Endothelial cell (in vitro differentiated cells): ENCODE data around the gene HLF. TPM values are rescaled to one million over a fixed set of nuclear protein-coding genes. Genes with fewer than 3 reads are reported as not detected.

ENCODE experiments used
- DNase-seq: peaks from one replicate; pipeline ENCODE4 v3.0.0; 2021; ENCODE audit warnings: low spot score
- H3K27ac Mint-ChIP-seq: one replicate; pipeline ENCODE4 v1.8.0; 2021; ENCODE audit warnings: mixed read lengths, inconsistent platforms; ENCODE audit not compliant: unreplicated experiment
- H3K27me3 Mint-ChIP-seq: one replicate; pipeline ENCODE4 v1.8.0; 2021; ENCODE audit warnings: mild to moderate bottlenecking, moderate library complexity, mixed read lengths, inconsistent platforms; ENCODE audit not compliant: unreplicated experiment
- H3K36me3 Mint-ChIP-seq: one replicate; pipeline ENCODE4 v1.8.0; 2021; ENCODE audit warnings: mild to moderate bottlenecking, low read depth, mixed read lengths, inconsistent platforms; ENCODE audit not compliant: unreplicated experiment
- H3K4me1 Mint-ChIP-seq: one replicate; pipeline ENCODE4 v1.8.0; 2021; ENCODE audit warnings: mild to moderate bottlenecking, mixed read lengths, inconsistent platforms; ENCODE audit not compliant: unreplicated experiment
- H3K4me3 Mint-ChIP-seq: one replicate; pipeline ENCODE4 v1.8.0; 2021; ENCODE audit warnings: mild to moderate bottlenecking, mixed read lengths, inconsistent platforms; ENCODE audit not compliant: unreplicated experiment
- H3K9me3 Mint-ChIP-seq: one replicate; pipeline ENCODE4 v1.8.0; 2021; ENCODE audit warnings: mixed read lengths, inconsistent platforms; ENCODE audit not compliant: unreplicated experiment
- CTCF ChIP-seq: fragments of 200-600 bp; sonication (generic); IDR thresholded peaks from one replicate; pipeline ENCODE4 v1.5.0; 2021; ENCODE audit warnings: antibody characterized with exemption; ENCODE audit not compliant: unreplicated experiment
- total RNA-seq: library from RNA; stranded (reverse); fragmentation: NEBNext Ultra II Directional; extraction: Animal tissue kit (Norgen Biotek cat#: 25700); gene quantifications from one replicate; pipeline ENCODE4 v1.2.1, GENCODE V29; 2021; ENCODE audit not compliant: unreplicated experiment

The HLF gene
- total RNA-seq, 1 donor from 2014 or later: not detected

- Mint-ChIP-seq H3K4me1 (no peaks in the 10 kb centered on the region), H3K36me3 (no peaks in the 10 kb centered on the region), H3K27me3 (peaks cover 4% of the 10 kb centered on the region), H3K9me3 (no peaks in the 10 kb centered on the region), H3K27ac (no peak overlapping the region), H3K4me3 (peak overlapping the region; percentile 88)
- peak; percentile 88 for DNase-seq
- TF ChIP-seq CTCF: no peak
These were observed 26.4 kb upstream of the HLF start for GRCh38 chr17:55238179-55238930.

GRCh38 chr17:55238931-55239297 is 25.8 kb upstream of the HLF start:
- H3K4me3 Mint-ChIP-seq: peak overlapping the region; percentile 88
- TF ChIP-seq CTCF: no peak
- H3K4me1 Mint-ChIP-seq: no peaks in the 10 kb centered on the region
- no peaks in the 10 kb centered on the region for H3K9me3 Mint-ChIP-seq
- no peak overlapping the region for H3K27ac Mint-ChIP-seq
- no peaks in the 10 kb centered on the region for H3K36me3 Mint-ChIP-seq
- DNase-seq: no peak
- H3K27me3 Mint-ChIP-seq: peaks cover 4% of the 10 kb centered on the region

GRCh38 chr17:55241097-55241496 is 23.7 kb upstream of the HLF start:
- peaks cover 4% of the 10 kb centered on the region for H3K27me3 Mint-ChIP-seq

DNA sequence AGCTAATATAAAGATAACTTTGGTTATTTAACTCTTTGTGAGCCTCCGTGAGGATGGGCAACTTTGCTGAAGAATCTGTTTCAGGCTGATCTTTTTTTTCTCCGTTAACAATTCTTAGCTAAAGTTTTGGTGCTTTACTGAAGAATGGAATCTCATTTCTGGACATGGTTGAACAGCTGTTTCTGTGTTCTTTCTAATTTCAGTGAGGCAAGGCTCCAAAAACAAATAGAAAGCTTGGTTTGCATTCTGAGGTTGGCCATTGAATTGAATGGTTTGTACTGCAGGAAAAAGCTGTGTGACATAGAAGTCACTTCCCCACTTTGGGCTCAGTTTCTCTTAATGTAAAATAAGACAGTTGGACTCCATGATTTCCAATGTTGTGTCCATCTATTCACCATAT is 22.3 kb upstream of the HLF start:
- peaks cover 4% of the 10 kb centered on the region for H3K27me3 Mint-ChIP-seq
- H3K9me3 Mint-ChIP-seq: no peaks in the 10 kb centered on the region
- no peak overlapping the region for H3K4me3 Mint-ChIP-seq
- H3K36me3 Mint-ChIP-seq: no peaks in the 10 kb centered on the region
- DNase-seq: no peak
- no peak for TF ChIP-seq CTCF
- H3K27ac Mint-ChIP-seq: no peak overlapping the region
- no peaks in the 10 kb centered on the region for H3K4me1 Mint-ChIP-seq

More at GRCh38 chr17:55241097-55241496, 23.7 kb upstream of the HLF start:
- H3K27ac Mint-ChIP-seq: no peak overlapping the region
- no peak for TF ChIP-seq CTCF
- no peaks in the 10 kb centered on the region for H3K9me3 Mint-ChIP-seq
- H3K4me3 Mint-ChIP-seq: no peak overlapping the region
- H3K4me1 Mint-ChIP-seq: no peaks in the 10 kb centered on the region
- H3K36me3 Mint-ChIP-seq: no peaks in the 10 kb centered on the region
- DNase-seq: no peak

GRCh38 chr17:55245986-55246385 is 18.8 kb upstream of the HLF start:
- no peak for DNase-seq
- H3K9me3 Mint-ChIP-seq: no peaks in the 10 kb centered on the region
- no peaks in the 10 kb centered on the region for H3K4me1 Mint-ChIP-seq
- TF ChIP-seq CTCF: no peak
- no peak overlapping the region for H3K27ac Mint-ChIP-seq
- no peaks in the 10 kb centered on the region for H3K27me3 Mint-ChIP-seq
- H3K4me3 Mint-ChIP-seq: no peak overlapping the region
- H3K36me3 Mint-ChIP-seq: no peaks in the 10 kb centered on the region
